HG02642 (cell line): ENCODE data around the gene SAMD4A.
"Not testable (repeated sequence)": the region's sequence is repeated elsewhere in the genome, so short reads cannot be mapped to it uniquely, and the experiment has no call there.

ENCODE experiments used
- ATAC-seq: cut with Tn5 transposase; IDR thresholded peaks from one replicate; pipeline ENCODE4 v1.9.1; 2021; ENCODE audit warnings: mild to moderate bottlenecking; ENCODE audit not compliant: unreplicated experiment, poor library complexity

SAMD4A gene

DNA sequence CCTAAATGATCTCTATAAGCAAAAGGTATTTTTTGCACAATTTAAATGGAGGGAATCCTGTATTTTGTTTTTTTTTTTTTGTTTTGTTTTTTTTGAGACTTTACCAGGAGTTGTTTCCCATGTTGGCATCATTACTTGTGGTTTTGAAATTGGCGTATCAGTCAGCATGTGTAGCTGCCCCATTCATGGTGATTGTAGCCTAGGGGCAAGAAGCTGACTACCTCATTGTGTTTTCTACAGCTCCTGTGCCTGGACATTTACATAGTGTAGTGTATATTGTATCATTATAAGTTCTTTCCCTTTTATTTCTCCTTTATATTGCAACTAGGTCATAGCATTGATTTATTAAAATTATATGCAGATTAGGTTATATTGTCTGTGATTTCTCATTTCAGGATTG lies 24.5 kb downstream of the SAMD4A start:
- ATAC-seq = no peak

DNA sequence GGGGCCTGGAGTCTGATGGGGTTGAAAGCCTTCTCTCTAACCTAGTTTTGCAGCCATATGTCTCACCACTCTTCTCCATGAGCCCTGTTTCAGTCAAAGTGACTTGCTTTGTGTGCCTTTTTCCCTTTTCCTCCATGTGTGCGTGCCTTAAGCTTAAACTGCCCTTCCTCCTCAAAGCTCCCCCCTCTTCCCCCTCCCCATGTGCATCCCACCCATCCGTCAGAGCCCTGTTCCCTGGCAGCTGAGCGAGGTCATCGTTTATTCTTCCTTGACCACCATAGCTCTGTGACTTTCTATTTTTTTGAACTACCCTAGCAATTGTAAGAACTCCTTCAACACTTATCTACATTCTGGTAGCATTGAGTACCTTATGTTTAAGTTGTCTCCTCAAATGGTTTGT lies 24.9 kb downstream of the SAMD4A start:
- no peak for ATAC-seq

DNA sequence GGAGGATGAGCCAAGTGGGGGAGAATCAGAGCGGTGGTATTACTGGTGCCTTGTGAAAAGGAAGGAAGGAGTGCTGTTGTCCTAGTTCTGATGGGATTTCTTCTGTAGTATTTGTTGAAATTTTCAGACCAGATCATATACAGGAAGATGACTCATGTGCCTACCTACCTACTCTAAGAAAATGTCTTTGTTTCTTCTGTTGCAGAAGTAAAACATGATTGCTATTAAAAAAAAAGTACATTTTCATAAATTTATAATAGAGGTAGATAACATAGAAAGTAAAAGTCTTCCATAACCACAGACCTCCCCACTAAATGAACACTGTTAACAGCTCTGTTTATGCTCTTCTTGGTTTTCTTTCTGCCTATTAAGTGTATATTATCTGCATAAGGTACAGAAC lies 26.9 kb downstream of the SAMD4A start:
- ATAC-seq = no peak

DNA sequence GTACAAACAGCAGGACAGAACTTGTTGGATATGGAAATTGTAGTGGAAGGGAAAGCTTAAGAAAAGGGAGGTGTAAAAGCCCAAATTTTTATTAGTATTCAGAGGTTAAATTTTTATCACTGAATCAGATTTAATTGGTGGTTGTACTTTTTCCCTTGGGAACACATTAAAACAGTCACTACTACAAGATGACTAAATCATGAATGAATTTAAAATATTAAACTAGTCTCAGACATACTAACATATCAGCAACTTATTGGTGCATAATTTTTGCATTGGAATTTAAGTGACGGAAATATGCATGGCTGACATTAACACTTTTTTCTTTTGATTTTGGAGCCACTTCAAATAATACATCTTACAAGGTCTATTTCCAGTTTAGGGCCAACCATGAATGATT lies 27.6 kb downstream of the SAMD4A start:
- no peak for ATAC-seq

DNA sequence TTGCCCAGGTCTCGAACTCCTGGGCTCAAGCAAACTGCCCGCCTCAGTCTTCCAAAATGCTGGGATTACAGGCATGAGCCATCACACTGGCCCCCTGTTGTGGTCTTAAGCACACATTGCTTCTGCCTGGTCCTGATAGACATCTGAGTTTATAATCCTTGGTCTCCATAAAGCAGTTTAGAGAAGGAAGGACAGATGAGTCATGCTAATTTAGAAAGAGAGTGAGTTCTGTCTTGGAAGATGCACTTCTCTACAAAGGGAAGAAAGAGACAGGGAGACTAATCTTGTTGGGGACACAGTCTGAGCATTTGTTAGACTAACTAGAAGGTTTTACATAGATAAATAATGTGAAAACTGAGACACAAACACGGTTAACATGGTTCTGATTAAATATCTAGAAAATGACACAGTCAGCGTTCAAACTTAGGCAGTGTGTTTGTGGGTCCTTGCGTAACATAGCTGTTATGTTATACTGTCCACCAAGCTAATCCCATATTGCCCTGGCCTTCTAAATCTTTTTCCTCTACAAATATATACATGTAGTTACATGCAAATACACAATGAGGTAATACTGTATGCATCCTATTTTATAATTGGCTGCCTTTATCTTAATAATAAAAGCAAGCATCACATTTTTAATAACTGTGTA lies 31.0 kb downstream of the SAMD4A start:
- ATAC-seq = no peak

DNA sequence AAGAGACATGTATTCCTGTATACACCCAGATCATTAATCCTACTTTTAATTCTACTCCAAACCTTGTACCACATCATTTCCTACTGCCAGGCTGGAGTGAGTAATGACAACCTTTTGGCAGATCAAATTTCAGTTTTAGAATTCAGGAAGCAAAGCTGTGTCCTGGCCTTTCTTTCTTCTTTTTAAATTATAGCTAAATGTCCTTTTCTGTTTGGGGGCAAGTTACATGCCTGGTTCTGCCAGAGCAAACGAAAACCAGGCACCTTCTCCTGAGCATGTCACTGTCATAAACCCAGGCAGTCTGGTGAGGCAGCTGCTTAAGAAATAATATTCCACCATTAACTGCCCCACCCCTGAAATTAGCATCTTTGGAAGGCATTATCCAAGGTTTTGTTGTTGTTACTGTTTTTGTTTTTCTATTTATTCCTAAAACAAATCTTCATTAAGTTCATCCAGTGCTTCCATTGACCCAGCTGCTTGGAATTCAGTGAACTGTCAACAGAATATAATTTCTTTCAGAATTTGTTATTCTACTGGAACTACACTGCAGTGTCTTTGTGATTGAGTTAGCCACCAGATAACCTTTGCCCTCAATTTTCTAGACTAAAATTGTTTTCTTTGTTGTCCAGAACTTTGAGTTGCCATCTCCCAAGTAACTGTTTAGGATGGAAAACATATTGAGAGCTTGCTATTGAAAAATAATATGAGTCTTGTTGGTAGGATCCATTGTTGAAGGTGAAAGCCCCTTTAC lies 33.2 kb downstream of the SAMD4A start:
- ATAC-seq = no peak

DNA sequence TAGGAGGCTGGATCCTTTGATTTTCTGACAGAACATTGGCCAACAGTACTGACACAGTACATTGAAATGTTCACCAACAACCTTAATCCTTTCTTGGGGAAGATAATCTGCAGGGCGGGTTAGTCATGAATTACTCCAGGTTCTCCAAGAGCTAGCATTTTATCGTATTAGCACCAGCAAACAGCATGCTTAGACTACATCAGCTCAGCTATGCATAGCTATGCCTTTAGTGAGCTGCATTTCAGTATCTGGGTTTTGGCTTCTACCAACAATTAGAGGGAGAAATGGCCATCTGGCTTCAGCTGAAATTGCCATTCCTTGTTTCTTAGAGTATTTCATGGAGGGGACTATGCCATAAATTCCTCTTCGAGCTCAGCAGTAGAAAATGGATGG lies 33.8 kb downstream of the SAMD4A start:
- ATAC-seq = no peak

DNA sequence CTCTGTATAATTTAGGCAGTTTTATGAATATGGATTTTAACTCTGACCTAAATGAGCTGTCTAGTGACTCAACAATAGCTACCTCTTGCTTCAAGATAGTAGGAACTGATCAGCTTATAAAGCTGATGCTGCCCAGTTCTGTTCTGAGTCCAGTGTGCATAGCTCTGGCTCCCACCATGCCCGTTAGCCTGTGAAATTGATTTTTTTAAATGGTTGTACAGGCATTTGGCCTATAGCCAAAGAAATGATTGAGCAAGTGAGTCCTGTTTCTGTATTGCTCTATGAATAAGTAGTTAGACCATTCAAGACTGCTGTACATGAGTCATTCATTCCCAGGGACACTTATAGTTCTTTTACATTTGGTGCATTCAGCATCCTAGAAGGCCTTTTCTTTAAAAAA lies 36.4 kb downstream of the SAMD4A start:
- no peak for ATAC-seq

DNA sequence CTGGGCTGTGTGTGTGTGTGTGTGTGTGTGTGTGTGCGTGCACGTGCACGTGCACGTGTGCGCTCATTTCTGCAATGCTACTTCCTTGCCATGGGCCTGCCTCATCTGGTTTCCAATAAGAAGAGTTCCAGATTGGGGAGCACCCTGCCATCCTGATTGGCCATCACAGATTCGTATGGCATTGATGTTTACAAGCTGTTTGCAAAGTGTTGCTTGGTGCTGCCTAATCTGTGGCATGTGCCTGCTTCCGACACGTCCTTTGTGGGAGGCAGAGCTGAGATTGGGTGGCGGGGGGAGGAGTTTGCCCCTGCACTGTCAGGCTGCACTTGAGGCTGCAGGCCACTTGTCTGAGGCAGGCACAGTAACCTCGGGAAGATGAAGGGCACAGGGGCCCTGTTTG lies 39.2 kb downstream of the SAMD4A start:
- ATAC-seq = no peak

DNA sequence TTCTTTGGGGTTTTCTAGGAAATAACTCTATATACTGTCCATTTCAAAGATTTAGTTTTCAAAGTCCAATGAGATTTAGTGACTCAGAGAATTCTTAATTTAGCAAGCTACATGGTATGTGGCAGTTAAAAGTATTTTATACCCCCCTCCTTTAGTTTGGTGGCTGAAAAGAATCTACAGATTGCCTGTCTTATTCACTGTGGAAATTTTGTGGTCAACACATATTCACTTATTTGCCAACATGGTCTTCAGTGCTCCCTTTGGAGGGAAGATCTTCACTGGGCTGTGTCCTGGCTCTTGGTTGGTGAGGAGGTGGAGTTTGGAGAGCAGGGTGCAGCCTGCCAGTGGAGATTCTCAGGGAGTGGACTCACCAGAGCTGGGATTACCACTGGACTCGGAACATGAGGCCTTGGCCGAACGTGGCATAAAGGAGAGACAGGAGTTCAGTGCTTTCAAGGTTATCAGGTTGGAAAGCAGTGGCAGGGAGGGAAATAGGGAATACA lies 39.8 kb downstream of the SAMD4A start:
- ATAC-seq = no peak

DNA sequence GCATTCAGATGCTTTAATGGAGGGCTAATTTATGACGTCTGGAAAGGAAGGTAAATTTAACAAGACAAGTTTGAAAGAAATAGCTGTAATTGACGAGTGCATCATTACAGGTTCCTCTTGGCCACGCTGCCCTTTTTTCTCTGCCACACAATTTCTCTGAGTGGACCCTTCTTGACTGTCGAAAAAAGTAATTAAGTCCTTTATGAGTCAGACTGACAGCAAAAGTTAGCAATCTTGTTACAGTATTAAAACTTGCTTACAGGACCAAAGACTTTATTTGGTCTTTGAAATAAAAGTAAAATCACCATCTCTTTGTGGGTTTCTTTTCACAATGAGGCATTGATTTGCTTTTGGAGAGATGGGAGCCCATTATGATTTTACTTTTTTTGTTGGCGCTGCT lies 42.6 kb downstream of the SAMD4A start:
- no peak for ATAC-seq

DNA sequence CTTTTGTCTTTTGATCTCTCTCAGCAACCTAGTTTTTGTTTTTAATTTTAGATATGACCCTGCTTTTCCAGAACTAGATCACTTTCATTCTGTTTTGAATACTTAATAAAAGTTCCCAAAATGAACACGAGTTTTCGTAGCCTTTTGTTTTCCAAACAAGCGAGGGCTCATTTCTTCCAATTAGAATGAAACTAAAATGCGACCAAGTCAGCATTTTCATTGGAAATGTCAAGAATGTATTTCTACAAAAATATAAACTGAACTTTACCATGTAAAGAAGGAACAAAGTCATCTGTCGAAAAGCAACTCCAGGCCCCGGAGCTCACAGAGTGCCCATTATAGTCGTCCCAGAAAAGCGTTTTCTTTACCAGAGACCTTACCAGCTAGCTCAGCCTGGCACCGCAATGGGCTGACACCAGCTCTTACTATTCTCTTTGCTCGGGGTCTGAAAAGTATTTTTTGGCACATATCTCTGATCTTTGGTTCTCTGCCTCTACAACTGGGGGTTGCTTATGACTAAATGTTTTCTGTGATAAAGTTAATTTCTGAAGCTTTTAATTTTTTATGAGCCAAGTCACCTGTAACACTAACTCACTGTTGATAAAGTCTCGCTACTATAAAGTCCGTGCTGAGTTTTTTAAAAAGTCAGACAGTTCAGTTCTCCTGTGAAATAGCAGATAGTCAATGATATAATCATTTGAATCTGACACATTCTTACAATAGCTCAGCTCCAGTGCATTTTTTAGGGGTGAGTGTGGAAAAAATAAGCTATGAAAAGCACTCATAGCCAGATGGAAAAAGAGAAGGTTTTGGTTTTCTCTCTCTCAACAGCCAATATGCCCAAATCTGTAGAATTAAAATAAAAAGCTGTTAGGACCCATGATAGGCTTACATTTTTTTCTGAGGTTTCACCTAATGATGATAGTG lies 43.4 kb downstream of the SAMD4A start:
- no peak for ATAC-seq

DNA sequence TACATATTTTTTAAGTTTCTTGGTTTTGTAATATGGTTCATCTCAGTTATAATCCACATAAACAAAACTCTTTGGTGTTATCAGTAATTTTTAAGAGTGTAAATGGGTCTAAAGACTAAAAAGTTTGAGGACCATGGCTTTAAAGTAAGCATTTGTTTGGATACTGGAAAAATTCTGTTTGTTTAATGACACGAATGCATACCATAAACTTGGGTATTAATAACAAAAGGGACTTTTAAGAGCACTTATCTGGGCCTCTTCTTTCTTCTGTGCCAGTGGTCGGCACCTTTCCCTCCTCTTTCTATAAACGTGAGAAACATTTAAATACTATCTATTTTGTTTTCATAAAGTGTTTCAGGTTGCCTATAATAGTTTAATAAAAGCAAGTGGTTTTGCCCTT lies 47.4 kb downstream of the SAMD4A start:
- ATAC-seq = no peak

DNA sequence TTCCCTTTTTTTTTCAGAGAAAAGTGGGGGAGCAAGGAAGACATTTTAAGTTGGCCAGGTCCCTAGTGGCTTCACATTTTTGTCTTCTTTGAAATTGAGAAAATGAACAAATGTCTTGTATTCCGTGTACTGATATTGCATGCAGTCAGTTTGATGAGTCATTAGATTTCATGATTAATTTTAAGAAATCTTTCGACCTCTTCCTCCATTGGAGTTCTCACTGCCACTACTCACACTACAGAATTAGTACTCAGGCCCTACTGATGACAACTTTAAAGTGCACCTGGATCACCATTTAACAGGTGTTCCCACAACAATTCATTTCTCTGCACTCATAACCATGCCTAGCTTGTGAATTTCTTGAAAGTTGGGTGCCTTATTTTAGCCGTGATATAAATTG lies 50.5 kb downstream of the SAMD4A start:
- ATAC-seq = no peak

DNA sequence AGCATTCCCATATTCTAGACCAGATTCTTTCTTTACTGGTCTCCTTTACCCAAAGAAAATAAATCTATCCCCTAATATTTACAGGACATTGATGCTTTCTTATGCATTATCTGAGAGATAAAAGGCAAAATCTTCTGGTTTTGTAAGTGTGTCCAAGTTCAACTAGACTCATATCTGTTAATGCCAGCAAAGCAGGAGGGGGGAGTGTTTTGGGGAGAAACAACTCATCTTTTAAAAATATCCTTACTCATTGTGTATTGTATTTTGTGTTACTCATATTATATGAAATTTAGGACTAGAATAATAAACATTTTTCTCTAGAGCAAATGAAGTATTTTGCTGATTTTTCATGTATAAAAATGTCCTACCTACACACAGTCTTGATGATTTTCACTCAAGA lies 54.8 kb downstream of the SAMD4A start:
- no peak for ATAC-seq

DNA sequence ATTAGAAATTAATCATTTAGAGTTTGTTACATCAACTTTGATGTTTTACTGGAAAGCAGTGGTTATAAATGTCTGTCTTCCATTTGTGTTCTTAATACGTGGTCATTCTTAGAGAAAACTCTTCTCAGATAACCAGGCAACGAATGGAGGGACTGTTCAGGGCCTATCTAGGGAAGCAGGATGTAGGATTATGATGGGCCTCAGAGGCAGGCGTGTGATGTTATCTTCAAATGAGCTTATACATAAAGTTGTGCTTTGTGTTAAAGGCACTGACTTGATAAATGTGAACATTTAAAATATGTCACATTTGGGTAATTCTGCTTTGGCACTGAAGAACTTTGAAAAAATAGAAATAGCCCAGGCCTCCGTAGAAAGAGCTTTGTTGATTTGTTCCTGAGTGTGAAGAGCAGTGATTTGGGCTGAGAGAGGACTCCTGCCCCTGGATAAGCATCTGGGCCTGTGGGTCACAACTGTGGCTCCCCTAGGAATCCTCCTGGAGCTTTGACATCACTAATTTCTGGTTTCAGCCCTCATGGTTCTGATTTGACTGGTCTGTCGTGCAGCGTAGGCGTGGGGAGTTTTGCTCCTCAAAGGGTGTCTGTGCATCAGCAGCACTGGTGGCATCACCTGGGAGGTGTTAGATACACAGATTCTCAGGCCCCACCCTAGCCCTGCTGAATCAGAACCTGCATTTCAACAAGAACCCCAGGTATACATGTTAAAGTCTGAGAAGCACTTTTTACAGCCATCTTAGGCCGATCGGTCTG lies 55.4 kb downstream of the SAMD4A start:
- ATAC-seq = peak; percentile 91

DNA sequence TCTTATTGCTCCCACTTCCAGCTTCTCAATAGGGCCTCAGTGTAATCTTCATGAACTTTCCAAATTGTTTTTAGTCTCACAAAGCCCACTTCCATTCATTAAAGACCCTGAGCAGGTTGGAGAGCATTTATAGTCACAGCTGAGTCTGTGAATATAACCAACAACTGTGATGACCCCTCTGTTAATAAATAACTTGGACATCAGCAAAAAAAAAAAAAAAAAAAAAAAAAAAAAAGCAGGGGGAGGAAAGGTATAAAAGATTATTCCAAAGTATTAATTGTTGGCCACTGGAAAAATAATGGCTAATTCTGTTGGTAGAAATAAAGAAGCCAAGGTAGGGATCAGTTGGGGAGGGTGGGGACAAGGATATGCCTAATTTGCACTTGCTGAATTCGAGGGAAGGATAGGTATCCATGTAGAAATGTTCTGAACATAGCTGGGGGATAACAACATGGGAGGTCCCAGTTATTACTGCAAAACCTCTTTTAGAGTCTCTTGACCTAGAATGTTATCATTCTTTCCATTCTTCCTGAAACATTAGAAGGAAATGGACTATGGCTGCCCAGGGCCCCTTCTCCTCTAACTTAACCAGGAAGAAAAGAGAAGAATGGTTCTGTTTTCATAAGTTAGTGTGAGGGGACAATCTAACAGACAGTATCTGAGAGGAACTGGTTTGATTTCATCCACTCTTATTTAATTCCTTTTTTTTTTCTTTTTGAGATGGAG lies 56.5 kb downstream of the SAMD4A start:
- ATAC-seq = no peak

DNA sequence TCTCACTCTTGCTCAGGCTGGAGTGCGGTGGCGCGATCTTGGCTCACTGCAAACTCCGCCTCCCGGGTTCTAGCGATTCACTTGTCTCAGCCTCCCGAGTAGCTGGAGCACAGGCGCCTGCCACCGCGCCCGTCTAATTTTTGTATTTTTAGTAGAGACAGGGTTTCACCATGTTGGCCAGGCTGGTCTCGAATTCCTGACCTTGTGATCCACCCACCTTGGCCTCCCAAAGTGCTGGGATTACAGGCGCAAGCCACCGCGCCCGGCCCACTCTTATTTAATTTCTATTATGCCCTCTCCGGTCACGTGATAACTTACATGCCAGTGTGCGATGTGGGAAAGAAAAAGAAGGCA lies 57.1 kb downstream of the SAMD4A start:
- ATAC-seq = not testable (repeated sequence)

DNA sequence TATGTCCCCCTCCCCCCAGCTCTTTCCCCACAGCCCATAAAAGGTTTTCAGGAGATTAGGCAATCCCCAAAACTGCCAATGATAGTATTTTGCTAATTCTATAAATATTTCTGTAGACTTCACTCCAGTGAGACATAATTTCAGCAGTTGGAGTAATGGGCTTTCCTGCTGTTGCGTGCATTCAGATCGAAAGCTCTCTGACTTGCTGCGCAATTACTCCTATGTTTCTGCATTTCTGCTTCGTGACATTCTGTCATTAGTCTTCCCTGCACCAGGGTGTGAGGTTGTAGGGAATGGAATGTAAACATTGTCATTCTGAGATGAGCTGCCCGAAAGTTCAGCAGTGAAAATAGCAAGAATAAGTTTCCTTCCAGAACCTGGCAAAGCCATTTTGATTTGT lies 58.2 kb downstream of the SAMD4A start:
- no peak for ATAC-seq

DNA sequence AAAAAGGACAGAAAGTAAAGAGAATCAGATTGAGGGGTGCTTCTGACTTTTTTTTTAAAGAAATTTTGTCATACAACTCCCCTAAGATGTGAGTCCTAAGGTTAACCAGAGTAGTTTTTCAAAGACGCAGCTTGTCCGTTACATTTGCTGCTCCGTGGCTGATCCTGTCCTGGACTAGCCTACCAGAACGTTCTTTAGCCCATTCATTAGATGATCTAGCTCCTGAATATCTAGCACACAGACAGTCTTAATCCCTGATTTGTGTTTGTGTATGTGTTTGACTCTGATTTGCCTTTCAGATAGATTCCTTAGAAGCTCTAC lies 60.3 kb downstream of the SAMD4A start:
- no peak for ATAC-seq
